ENCODE data around the gene C1orf35. TPM values are rescaled to one million over a fixed set of nuclear protein-coding genes. Genes with fewer than 3 reads are reported as not detected.

Gene C1orf35
- polyA plus RNA-seq, 3 donors, result 6.9 to 34.2 (median 10.6) TPM

GRCh38 chr1:228098323-228098931 lies 4.7 kb downstream of the C1orf35 start:
- Histone ChIP-seq H3K4me1 (ENCODE audit: control insufficient read depth in 1 of 2, insufficient read depth in 2 of 2, low read length in 2 of 2) (peaks cover 21 to 42% of the 10 kb centered on the region in 2 donors), H3K79me2 (ENCODE audit: insufficient read depth, low read length) (peaks cover 87% of the 10 kb centered on the region), H3K9me3 (replicated peaks in 1 of 2; ENCODE audit: control insufficient read depth in 1 of 2, insufficient read depth in 1 of 2, low read length in 2 of 2) (peaks cover 9 to 15% of the 10 kb centered on the region in 2 donors), H3K27ac (ENCODE audit: low read depth in 1 of 2, low read length in 2 of 2) (no peak overlapping the region), H3K9ac (ENCODE audit: insufficient read depth, low read length, poor library complexity, severe bottlenecking) (no peak overlapping the region), H3K36me3 (replicated peaks in 1 of 2; ENCODE audit: control insufficient read depth in 1 of 2, insufficient read depth in 2 of 2, low read length in 2 of 2) (peaks cover 41 to 70% of the 10 kb centered on the region in 2 donors), H3K27me3 (ENCODE audit: control insufficient read depth in 2 of 2, insufficient read depth in 2 of 2, low read length in 2 of 2) (no peaks in the 10 kb centered on the region), H2AFZ (ENCODE audit: insufficient read depth, low read depth, low read length, poor library complexity, severe bottlenecking) (no peak overlapping the region), H3K4me3 (replicated peaks in 1 of 3; ENCODE audit: low read depth in 2 of 3, low read length in 3 of 3) (no peak overlapping the region), H3K4me2 (replicated peaks; ENCODE audit: extremely low read depth, low read length, poor library complexity, severe bottlenecking) (no peak overlapping the region), H4K20me1 (ENCODE audit: insufficient read depth, low read length) (peaks cover 85% of the 10 kb centered on the region)
- TF ChIP-seq CTCF (IDR thresholded peaks at IDR 0.05), result no peak
- H3K4me1 Mint-ChIP-seq, result peaks cover 35% of the 10 kb centered on the region
- no peak overlapping the region for H3K4me3 Mint-ChIP-seq
- peak overlapping the region in 2 of 7 donors; percentile 13 to 79 for H3K27ac Mint-ChIP-seq
- H3K27me3 Mint-ChIP-seq (ENCODE audit: low read depth in 3 of 3), result peaks cover 0 to 4% (median 3%) of the 10 kb centered on the region in 3 donors
- H3K9me3 Mint-ChIP-seq, result peaks cover 5 to 16% (median 10%) of the 10 kb centered on the region in 7 donors
- intact Hi-C loops (cut with micrococcal nuclease), result no loop called here
- peaks cover 44 to 67% of the 10 kb centered on the region in 2 donors for H3K36me3 Mint-ChIP-seq
- 92% methylated on average over 26 of the region's 28 CpGs for WGBS (ENCODE audit: insufficient coverage)
- DNase-seq, result peak in 1 of 3 donors; percentile 4

- Histone ChIP-seq H3K9ac (ENCODE audit: insufficient read depth, low read length, poor library complexity, severe bottlenecking) (no peak overlapping the region), H3K4me2 (replicated peaks; ENCODE audit: extremely low read depth, low read length, poor library complexity, severe bottlenecking) (no peak overlapping the region), H3K9me3 (replicated peaks in 1 of 2; ENCODE audit: control insufficient read depth in 1 of 2, insufficient read depth in 1 of 2, low read length in 2 of 2) (peaks cover 9 to 15% of the 10 kb centered on the region in 2 donors), H3K4me1 (ENCODE audit: control insufficient read depth in 1 of 2, insufficient read depth in 2 of 2, low read length in 2 of 2) (peaks cover 20 to 42% of the 10 kb centered on the region in 2 donors), H3K27ac (ENCODE audit: low read depth in 1 of 2, low read length in 2 of 2) (peak overlapping the region in 1 of 2 donors; percentile 63), H3K79me2 (ENCODE audit: insufficient read depth, low read length) (peaks cover 94% of the 10 kb centered on the region), H3K27me3 (ENCODE audit: control insufficient read depth in 2 of 2, insufficient read depth in 2 of 2, low read length in 2 of 2) (no peaks in the 10 kb centered on the region), H3K4me3 (replicated peaks in 1 of 3; ENCODE audit: low read depth in 2 of 3, low read length in 3 of 3) (no peak overlapping the region), H2AFZ (ENCODE audit: insufficient read depth, low read depth, low read length, poor library complexity, severe bottlenecking) (no peak overlapping the region), H4K20me1 (ENCODE audit: insufficient read depth, low read length) (peaks cover 94% of the 10 kb centered on the region), H3K36me3 (replicated peaks in 1 of 2; ENCODE audit: control insufficient read depth in 1 of 2, insufficient read depth in 2 of 2, low read length in 2 of 2) (peaks cover 43 to 79% of the 10 kb centered on the region in 2 donors)
- peaks cover 34% of the 10 kb centered on the region for H3K4me1 Mint-ChIP-seq
- intact Hi-C loops (cut with micrococcal nuclease), result no loop called here
- peak in 1 of 3 donors; percentile 4 for DNase-seq
- H3K27ac Mint-ChIP-seq, result peak overlapping the region in 6 of 7 donors; percentile 53 to 79 (median 58)
- H3K27me3 Mint-ChIP-seq (ENCODE audit: low read depth in 3 of 3), result peaks cover 0 to 4% (median 3%) of the 10 kb centered on the region in 3 donors
- WGBS (ENCODE audit: insufficient coverage), result 97% methylated on average over 22 of the region's 34 CpGs
- TF ChIP-seq CTCF (IDR thresholded peaks at IDR 0.05), result no peak
- no peak overlapping the region for H3K4me3 Mint-ChIP-seq
- H3K9me3 Mint-ChIP-seq, result peaks cover 5 to 16% (median 10%) of the 10 kb centered on the region in 7 donors
- peaks cover 46 to 71% of the 10 kb centered on the region in 2 donors for H3K36me3 Mint-ChIP-seq
Observed at GRCh38 chr1:228097333-228098081, 5.6 kb downstream of the C1orf35 start.

Data from CD14-positive monocyte (primary cell).